Kidney (tissue), 14 donors: ENCODE measurements around the gene MCRS1. TPM values are rescaled to one million over a fixed set of nuclear protein-coding genes. Genes with fewer than 3 reads are reported as not detected.

ENCODE experiments used
- DNase-seq, 5 donors: peaks; one replicate each; pipeline ENCODE4 v3.0.0-alpha.2; 2013 to 2020
- FAIRE-seq: peaks from 2 replicates; lab custom pipeline; 2012; peaks lifted over from hg19 to GRCh38; lab: Jason Lieb, UNC
- H3K27ac ChIP-seq, 2 donors: one replicate each; pipeline ENCODE4 v1.7.0; 2013; ENCODE audit warnings: low read depth in 2 of 2, low read length in 2 of 2, inconsistent platforms in 1 of 2
- H3K27me3 ChIP-seq: one replicate; pipeline ENCODE4 v1.7.1; 2013; ENCODE audit warnings: low read length, inconsistent platforms; ENCODE audit not compliant: control insufficient read depth, insufficient read depth
- H3K36me3 ChIP-seq, 3 donors: one replicate each; pipeline versions ENCODE4 v1.7.0 to v1.7.1; 2013; ENCODE audit warnings: low read length in 3 of 3, control low read depth in 1 of 3, inconsistent platforms in 1 of 3; ENCODE audit not compliant: insufficient read depth in 3 of 3, control insufficient read depth in 2 of 3
- H3K4me1 ChIP-seq, 3 donors: one replicate each; pipeline versions ENCODE4 v1.7.0 to v1.7.1; 2013; ENCODE audit warnings: low read length in 3 of 3, inconsistent platforms in 1 of 3, low read depth in 1 of 3; ENCODE audit not compliant: control insufficient read depth in 2 of 3, insufficient read depth in 2 of 3
- H3K4me3 ChIP-seq, 3 donors: one replicate each; pipeline versions ENCODE4 v1.7.0 to v1.8.1; 2013; ENCODE audit warnings: low read length in 3 of 3, control low read depth in 1 of 3, inconsistent platforms in 1 of 3
- H3K9ac ChIP-seq, 3 donors: one replicate each; pipeline versions ENCODE4 v1.7.0 to v1.7.1; 2013; ENCODE audit warnings: low read length in 3 of 3, control low read depth in 1 of 3, inconsistent platforms in 1 of 3
- H3K9me3 ChIP-seq, 3 donors: one replicate each; pipeline versions ENCODE4 v1.7.0 to v1.7.1; 2013; ENCODE audit warnings: low read length in 3 of 3, control low read depth in 1 of 3, inconsistent platforms in 1 of 3; ENCODE audit not compliant: control insufficient read depth in 2 of 3, insufficient read depth in 1 of 3
- intact Hi-C: fragments of 100-400 bp; cut with DNase I; formaldehyde crosslinking; loops from one replicate; pipeline ENCODE4 v1.11.1; 2022
- polyA plus RNA-seq: library from polyadenylated mRNA; stranded (reverse); fragments of 350-450 nt; fragmentation: Illumina TruSeq; extraction: RNeasy Lipid Tissue Mini Kit (QIAGEN cat#74804); gene quantifications from one replicate; pipeline ENCODE4 v1.2.3, GENCODE V29; 2014; ENCODE audit warnings: low read depth, low replicate concordance; ENCODE audit not compliant: insufficient read depth
- total RNA-seq: library from RNA; stranded (reverse); fragmentation: NEBNext Ultra II Directional; extraction: Animal tissue kit (Norgen Biotek cat#: 25700); gene quantifications from one replicate; pipeline ENCODE4 v1.2.1, GENCODE V29; 2021
- TF ChIP-seq, protein P1 (sequence below): IDR thresholded peaks from 3 replicates; pipeline ENCODE4 v1.5.1; 2012; ENCODE audit warnings: mild to moderate bottlenecking, moderate library complexity, borderline replicate concordance; ENCODE audit not compliant: insufficient read depth; ENCODE audit errors: extremely low read depth
- donor health status: control.
- donor health status: control.
- donor health status: control.
- donor health status: control.
- donor health status: control.
- donor health status: DM: yes; HTN: yes; CAD: no.
- donor health status: Normal renal cell carcinoma (clear cell type).

MCRS1 gene
- total and polyA plus RNA-seq, 2 donors from 2014 or later: 60.4 to 66.8 TPM

DNA sequence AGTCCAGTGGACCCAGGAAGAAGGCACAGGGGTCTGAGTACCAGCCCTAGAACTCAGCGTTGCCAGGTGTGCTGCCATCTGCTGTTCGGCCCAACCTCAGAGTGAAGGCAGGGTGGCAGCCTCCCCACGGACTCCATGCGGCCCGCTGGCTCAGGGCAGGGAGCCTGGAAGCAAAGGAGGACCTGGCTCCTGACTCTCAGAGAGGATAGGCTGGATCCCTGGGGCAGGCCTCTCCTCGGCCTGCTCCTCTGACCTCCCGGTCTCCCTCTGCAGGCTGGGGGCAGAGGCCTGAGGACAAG lies 10.1 kb downstream of the MCRS1 start:
- H3K36me3 ChIP-seq: peaks cover 3 to 39% (median 33%) of the 10 kb centered on the region in 3 donors

DNA sequence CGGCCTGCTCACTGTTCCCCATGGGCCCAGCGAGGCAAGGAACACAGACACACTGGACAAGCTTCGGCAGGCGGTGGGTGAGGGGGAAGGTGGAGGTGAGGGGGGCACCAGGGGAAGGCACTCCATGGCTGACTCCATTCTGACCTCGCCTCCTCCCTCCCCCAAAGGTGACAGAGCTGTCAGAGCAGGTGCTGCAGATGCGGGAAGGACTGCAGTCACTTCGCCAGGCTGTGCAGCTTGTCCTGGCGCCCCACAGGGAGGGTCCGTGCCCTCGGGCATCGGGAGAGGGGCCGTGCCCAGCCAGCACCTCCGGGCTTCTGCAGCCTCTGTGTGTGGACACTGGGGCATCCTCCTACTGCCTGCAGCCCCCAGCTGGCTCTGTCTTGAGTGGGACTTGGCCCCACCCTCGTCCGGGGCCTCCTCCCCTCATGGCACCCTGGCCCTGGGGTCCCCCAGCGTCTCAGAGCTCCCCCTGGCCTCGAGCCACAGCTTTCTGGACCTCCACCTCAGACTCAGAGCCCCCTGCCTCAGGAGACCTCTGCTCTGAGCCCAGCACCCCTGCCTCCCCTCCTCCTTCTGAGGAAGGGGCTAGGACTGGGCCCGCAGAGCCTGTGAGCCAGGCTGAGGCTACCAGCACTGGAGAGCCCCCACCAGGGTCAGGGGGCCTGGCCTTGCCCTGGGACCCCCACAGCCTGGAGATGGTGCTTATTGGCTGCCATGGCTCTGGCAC lies 10.6 kb downstream of the MCRS1 start:
- TF ChIP-seq, protein P1, sequence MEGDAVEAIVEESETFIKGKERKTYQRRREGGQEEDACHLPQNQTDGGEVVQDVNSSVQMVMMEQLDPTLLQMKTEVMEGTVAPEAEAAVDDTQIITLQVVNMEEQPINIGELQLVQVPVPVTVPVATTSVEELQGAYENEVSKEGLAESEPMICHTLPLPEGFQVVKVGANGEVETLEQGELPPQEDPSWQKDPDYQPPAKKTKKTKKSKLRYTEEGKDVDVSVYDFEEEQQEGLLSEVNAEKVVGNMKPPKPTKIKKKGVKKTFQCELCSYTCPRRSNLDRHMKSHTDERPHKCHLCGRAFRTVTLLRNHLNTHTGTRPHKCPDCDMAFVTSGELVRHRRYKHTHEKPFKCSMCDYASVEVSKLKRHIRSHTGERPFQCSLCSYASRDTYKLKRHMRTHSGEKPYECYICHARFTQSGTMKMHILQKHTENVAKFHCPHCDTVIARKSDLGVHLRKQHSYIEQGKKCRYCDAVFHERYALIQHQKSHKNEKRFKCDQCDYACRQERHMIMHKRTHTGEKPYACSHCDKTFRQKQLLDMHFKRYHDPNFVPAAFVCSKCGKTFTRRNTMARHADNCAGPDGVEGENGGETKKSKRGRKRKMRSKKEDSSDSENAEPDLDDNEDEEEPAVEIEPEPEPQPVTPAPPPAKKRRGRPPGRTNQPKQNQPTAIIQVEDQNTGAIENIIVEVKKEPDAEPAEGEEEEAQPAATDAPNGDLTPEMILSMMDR: no peak
- no peaks in the 10 kb centered on the region for H3K27me3 ChIP-seq
- peaks cover 3 to 34% (median 30%) of the 10 kb centered on the region in 3 donors for H3K36me3 ChIP-seq
- H3K4me3 ChIP-seq: no peak overlapping the region
- no peak overlapping the region for H3K27ac ChIP-seq
- peaks cover 0 to 15% (median 14%) of the 10 kb centered on the region in 3 donors for H3K4me1 ChIP-seq
- intact Hi-C loops: no loop called here
- peak in 1 of 5 donors; percentile 65 for DNase-seq
- H3K9ac ChIP-seq: no peak overlapping the region
- FAIRE-seq: no peak
- H3K9me3 ChIP-seq: no peaks in the 10 kb centered on the region

More for the DNA sequence above, 10.1 kb downstream of the MCRS1 start:
- TF ChIP-seq, protein P1: peak; percentile 14
- Histone ChIP-seq H3K27ac (no peak overlapping the region), H3K27me3 (no peaks in the 10 kb centered on the region), H3K4me1 (peaks cover 0 to 15% (median 14%) of the 10 kb centered on the region in 3 donors), H3K4me3 (no peak overlapping the region), H3K9me3 (no peaks in the 10 kb centered on the region), H3K9ac (no peak overlapping the region)
- DNase-seq (peak in 1 of 5 donors; percentile 53), FAIRE-seq (no peak)
- intact Hi-C loops: no loop called here

DNA sequence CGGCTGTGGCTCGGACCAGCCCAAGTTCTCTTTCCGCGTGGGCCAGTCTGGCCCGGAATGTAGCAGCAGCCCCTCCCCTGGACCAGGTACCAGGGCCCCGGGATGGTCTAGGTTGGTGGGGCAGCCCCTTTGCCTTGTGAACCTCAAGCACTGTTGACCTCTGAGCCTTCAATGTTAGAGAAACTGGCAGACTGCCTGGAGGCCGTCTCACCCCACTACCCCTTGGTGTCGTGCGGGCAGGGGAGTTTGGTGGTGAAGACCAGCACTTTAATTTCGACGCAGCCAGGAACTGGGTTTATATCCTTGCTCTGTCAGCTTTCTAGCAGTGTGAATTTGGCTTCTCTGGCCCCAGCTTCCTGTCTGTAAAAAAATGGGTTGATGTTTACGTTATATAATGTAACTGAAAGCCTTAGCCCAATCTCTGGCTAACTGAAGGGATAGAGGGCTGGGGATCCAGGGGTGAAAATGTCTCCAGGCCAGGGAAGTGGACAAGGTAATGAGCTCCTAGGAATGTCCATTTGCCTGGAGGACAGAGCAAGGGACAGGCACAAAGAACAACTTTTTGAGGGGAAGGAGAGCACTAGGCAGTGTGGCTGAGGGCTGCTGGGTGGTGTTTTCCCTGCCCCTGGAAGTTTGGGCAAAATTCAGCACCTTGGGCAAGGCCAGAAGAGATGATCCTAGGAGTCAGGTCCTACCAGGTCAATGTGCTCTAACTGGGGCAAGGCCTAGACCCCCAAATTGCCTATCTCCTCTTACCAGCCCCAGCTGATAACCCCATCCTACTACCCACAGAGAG lies 11.4 kb downstream of the MCRS1 start:
- H3K9ac ChIP-seq: no peak overlapping the region
- TF ChIP-seq, protein P1: no peak
- H3K9me3 ChIP-seq: no peaks in the 10 kb centered on the region
- peaks cover 0 to 26% (median 23%) of the 10 kb centered on the region in 3 donors for H3K36me3 ChIP-seq
- no peak overlapping the region for H3K4me3 ChIP-seq
- H3K4me1 ChIP-seq: peaks cover 0 to 16% (median 14%) of the 10 kb centered on the region in 3 donors
- no peak overlapping the region for H3K27ac ChIP-seq
- intact Hi-C loops: no loop called here
- no peaks in the 10 kb centered on the region for H3K27me3 ChIP-seq
- DNase-seq: no peak
- no peak for FAIRE-seq
